Keratinocyte (primary cell): ENCODE measurements around the gene SYT9. TPM values are rescaled to one million over a fixed set of nuclear protein-coding genes. Genes with fewer than 3 reads are reported as not detected.

Experiments used
- DNase-seq: peaks from one replicate; pipeline ENCODE4 v3.0.0-alpha.2; 2011; ENCODE audit warnings: low read depth, missing footprints, low spot score
- FAIRE-seq: peaks from 2 replicates; lab custom pipeline; 2011; peaks lifted over from hg19 to GRCh38; lab: Jason Lieb, UNC
- H2AFZ ChIP-seq: 2 replicates; pipeline ENCODE4 v1.6.0; 2012; ENCODE audit warnings: low read length, control low read depth, inconsistent platforms; ENCODE audit not compliant: control insufficient read depth
- H3K27ac ChIP-seq: 2 replicates; pipeline ENCODE4 v1.5.1; 2011; ENCODE audit warnings: low read length; ENCODE audit not compliant: control insufficient read depth, insufficient read depth
- H3K27me3 ChIP-seq: 3 replicates; pipeline ENCODE4 v1.6.0; 2011; ENCODE audit warnings: low read length; ENCODE audit not compliant: control insufficient read depth, insufficient read depth; ENCODE audit errors: extremely low read depth
- H3K36me3 ChIP-seq, 2 experiments: 2 replicates in 1 of 2; 3 replicates in 1 of 2; pipeline ENCODE4 v1.5.1; 2011; ENCODE audit warnings: low read length in 2 of 2, mild to moderate bottlenecking in 1 of 2; ENCODE audit not compliant: control insufficient read depth in 2 of 2, insufficient read depth in 2 of 2; ENCODE audit errors: extremely low read depth in 1 of 2
- H3K4me1 ChIP-seq: 3 replicates; pipeline ENCODE4 v1.5.1; 2011; ENCODE audit warnings: low read length; ENCODE audit not compliant: control insufficient read depth, insufficient read depth; ENCODE audit errors: extremely low read depth
- H3K4me2 ChIP-seq: 3 replicates; pipeline ENCODE4 v1.6.0; 2011; ENCODE audit warnings: low read depth, low read length; ENCODE audit not compliant: control insufficient read depth, insufficient read depth; ENCODE audit errors: extremely low read depth
- H3K4me3 ChIP-seq, 3 experiments: fragments of 200-600 bp in 1 of 3; sonication (generic) in 1 of 3; 2 replicates in 2 of 3; 3 replicates in 1 of 3; pipeline ENCODE4 v1.5.1; 2011 to 2016; ENCODE audit warnings: low read length in 3 of 3, mild to moderate bottlenecking in 3 of 3, control low read depth in 2 of 3, inconsistent platforms in 1 of 3, low read depth in 1 of 3, mixed read lengths in 1 of 3, mixed run types in 1 of 3, moderate library complexity in 1 of 3; ENCODE audit not compliant: control insufficient read depth in 2 of 3, insufficient read depth in 2 of 3; ENCODE audit errors: extremely low read depth in 1 of 3
- H3K79me2 ChIP-seq: 2 replicates; pipeline ENCODE4 v1.6.0; 2012; ENCODE audit warnings: low read length; ENCODE audit not compliant: control insufficient read depth, insufficient read depth
- H3K9ac ChIP-seq: 3 replicates; pipeline ENCODE4 v1.6.0; 2011; ENCODE audit warnings: low read length; ENCODE audit not compliant: control insufficient read depth, insufficient read depth; ENCODE audit errors: extremely low read depth
- H3K9me1 ChIP-seq: 3 replicates; pipeline ENCODE4 v1.6.0; 2011; ENCODE audit warnings: low read length; ENCODE audit not compliant: control insufficient read depth, insufficient read depth; ENCODE audit errors: extremely low read depth
- H3K9me3 ChIP-seq: 2 replicates; pipeline ENCODE4 v1.5.1; 2012; ENCODE audit warnings: low read depth, low read length; ENCODE audit not compliant: control insufficient read depth
- H4K20me1 ChIP-seq: 3 replicates; pipeline ENCODE4 v1.6.0; 2011; ENCODE audit warnings: low read length; ENCODE audit not compliant: control insufficient read depth, insufficient read depth; ENCODE audit errors: extremely low read depth
- EZH2 ChIP-seq: IDR thresholded peaks from one replicate; pipeline ENCODE4 v1.6.1; 2012; ENCODE audit warnings: inconsistent platforms, mild to moderate bottlenecking, low read length, moderate library complexity
- dilution Hi-C: fragments of 300-500 bp; cut with MboI; formaldehyde crosslinking; loops from one replicate; pipeline ENCODE4 v1.7.0; 2020; ENCODE audit warnings: low sequenced_read_pairs; ENCODE audit not compliant: extremely low pct_ligation_motif_present
- polyA plus RNA-seq, 5 experiments: library from polyadenylated mRNA; depleted of rRNA in 3 of 5; stranded (reverse) in 3 of 5; stranded (forward) in 1 of 5; unstranded in 1 of 5; fragments of >200 nt; gene quantifications; 1 replicate in 1 of 5; 2 replicates in 3 of 5; 3 replicates in 1 of 5; pipeline versions ENCODE4 v1.2.1 to v1.2.3, GENCODE V29; 2011 to 2012; ENCODE audit warnings: missing spikeins in 2 of 5, low read depth in 1 of 5, low replicate concordance in 1 of 5
- TF ChIP-seq, protein P1 (sequence below), 3 experiments: IDR thresholded peaks in 1 of 3; conservative IDR thresholded peaks in 1 of 3; optimal IDR thresholded peaks in 1 of 3; 2 replicates in 2 of 3; 3 replicates in 1 of 3; pipeline versions ENCODE3 to v1.5.1; 2011; ENCODE audit warnings: low read length in 3 of 3, mild to moderate bottlenecking in 3 of 3, moderate library complexity in 2 of 3, control low read depth in 1 of 3, inconsistent platforms in 1 of 3; ENCODE audit not compliant: insufficient read depth in 2 of 3; ENCODE audit errors: extremely low read depth in 1 of 3

Gene SYT9
- polyA plus RNA-seq, 1 donor (not counting 4 experiments of a cell fraction or from before 2014, with no cell fraction given) = not detected

DNA sequence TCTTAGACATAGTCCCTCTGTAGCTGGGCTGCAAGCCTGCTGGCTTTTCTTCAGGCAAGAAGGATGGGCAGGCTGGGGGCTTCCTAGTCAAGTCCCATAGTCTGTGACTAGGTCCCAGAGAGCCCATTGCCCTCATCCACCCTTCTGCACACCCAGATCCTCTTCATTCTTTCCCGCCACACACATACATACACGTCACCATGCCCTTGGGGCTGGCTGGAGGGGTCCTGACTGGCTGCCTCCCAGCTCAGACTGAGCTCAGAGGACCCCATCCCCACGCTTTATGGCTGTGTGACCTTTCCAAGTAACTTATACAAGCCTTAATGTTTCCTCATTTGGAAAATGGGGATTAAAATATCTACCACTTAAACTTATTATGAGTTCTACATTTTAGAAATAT lies 248.5 kb downstream of the SYT9 start:
- H3K4me3 ChIP-seq = no peak overlapping the region
- H3K27ac ChIP-seq = no peak overlapping the region
- no peak overlapping the region for H3K4me2 ChIP-seq
- H3K9ac ChIP-seq = no peak overlapping the region
- H3K79me2 ChIP-seq = no peaks in the 10 kb centered on the region
- no peaks in the 10 kb centered on the region for H3K9me3 ChIP-seq
- no peak for FAIRE-seq
- no peaks in the 10 kb centered on the region for H4K20me1 ChIP-seq
- no peaks in the 10 kb centered on the region for H3K27me3 ChIP-seq
- no peak overlapping the region for H2AFZ ChIP-seq
- H3K36me3 ChIP-seq = peaks cover 0 to 1% of the 10 kb centered on the region in 2 experiments
- no peak for TF ChIP-seq EZH2
- TF ChIP-seq, protein P1, sequence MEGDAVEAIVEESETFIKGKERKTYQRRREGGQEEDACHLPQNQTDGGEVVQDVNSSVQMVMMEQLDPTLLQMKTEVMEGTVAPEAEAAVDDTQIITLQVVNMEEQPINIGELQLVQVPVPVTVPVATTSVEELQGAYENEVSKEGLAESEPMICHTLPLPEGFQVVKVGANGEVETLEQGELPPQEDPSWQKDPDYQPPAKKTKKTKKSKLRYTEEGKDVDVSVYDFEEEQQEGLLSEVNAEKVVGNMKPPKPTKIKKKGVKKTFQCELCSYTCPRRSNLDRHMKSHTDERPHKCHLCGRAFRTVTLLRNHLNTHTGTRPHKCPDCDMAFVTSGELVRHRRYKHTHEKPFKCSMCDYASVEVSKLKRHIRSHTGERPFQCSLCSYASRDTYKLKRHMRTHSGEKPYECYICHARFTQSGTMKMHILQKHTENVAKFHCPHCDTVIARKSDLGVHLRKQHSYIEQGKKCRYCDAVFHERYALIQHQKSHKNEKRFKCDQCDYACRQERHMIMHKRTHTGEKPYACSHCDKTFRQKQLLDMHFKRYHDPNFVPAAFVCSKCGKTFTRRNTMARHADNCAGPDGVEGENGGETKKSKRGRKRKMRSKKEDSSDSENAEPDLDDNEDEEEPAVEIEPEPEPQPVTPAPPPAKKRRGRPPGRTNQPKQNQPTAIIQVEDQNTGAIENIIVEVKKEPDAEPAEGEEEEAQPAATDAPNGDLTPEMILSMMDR (optimal IDR thresholded peaks at IDR 0.05 in 1 of 3, IDR thresholded peaks at IDR 0.05 in 1 of 3, conservative IDR thresholded peaks at IDR 0.05 in 1 of 3; ENCODE audit: extremely low read depth in 1 of 3, insufficient read depth in 2 of 3, low read length in 3 of 3) = no peak
- H3K4me1 ChIP-seq = no peaks in the 10 kb centered on the region
- DNase-seq = no peak
- dilution Hi-C loops = no loop called here
- no peaks in the 10 kb centered on the region for H3K9me1 ChIP-seq

DNA sequence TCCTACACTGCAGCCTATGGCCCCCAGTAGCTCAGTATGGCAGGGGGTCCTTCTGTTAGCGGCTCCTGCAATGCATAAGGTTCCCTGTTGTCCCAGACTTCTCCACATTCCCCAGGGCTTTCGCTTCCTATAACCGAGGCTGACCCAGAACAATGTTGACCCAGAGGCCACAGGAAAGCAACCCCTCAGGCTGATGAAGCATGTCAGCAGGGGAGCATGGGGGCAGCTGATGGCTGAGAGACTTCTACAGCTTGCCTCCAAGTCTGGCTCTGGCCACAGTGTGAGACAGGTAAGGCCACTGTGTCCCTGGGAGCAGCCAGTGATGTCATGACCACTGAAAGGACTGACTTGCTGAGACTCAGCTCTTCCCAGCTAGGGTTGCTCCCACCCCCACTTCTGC lies 249.5 kb downstream of the SYT9 start:
- H3K27ac ChIP-seq = no peak overlapping the region
- H4K20me1 ChIP-seq = no peaks in the 10 kb centered on the region
- FAIRE-seq (no peak), DNase-seq (no peak)
- H3K9me1 ChIP-seq = no peaks in the 10 kb centered on the region
- TF ChIP-seq, protein P1 (optimal IDR thresholded peaks at IDR 0.05 in 1 of 3, IDR thresholded peaks at IDR 0.05 in 1 of 3, conservative IDR thresholded peaks at IDR 0.05 in 1 of 3; ENCODE audit: extremely low read depth in 1 of 3, insufficient read depth in 2 of 3, low read length in 3 of 3) = no peak
- TF ChIP-seq EZH2 = no peak
- no peaks in the 10 kb centered on the region for H3K79me2 ChIP-seq
- no peaks in the 10 kb centered on the region for H3K9me3 ChIP-seq
- peaks cover 0 to 1% of the 10 kb centered on the region in 2 experiments for H3K36me3 ChIP-seq
- no peaks in the 10 kb centered on the region for H3K27me3 ChIP-seq
- no peak overlapping the region for H3K9ac ChIP-seq
- H3K4me2 ChIP-seq = no peak overlapping the region
- no peak overlapping the region for H2AFZ ChIP-seq
- no peaks in the 10 kb centered on the region for H3K4me1 ChIP-seq
- dilution Hi-C loops = no loop called here
- H3K4me3 ChIP-seq = no peak overlapping the region
